Testis (tissue), 2 donors: ENCODE data around the gene PYGB.

Experiments used
- POLR2A ChIP-seq: fragments of 450-650 bp; IDR thresholded peaks from one replicate; pipeline ENCODE4 v1.6.1; 2017; ENCODE audit warnings: antibody characterized with exemption, mild to moderate bottlenecking, moderate library complexity
- TF ChIP-seq, protein P1 (sequence below), 3 experiments: fragments of 450-650 bp in 2 of 3; fragments of 200-600 bp in 1 of 3; sonication (generic) in 1 of 3; IDR thresholded peaks; one replicate each; pipeline ENCODE4 v1.5.1; 2016 to 2019; ENCODE audit warnings: antibody characterized with exemption in 3 of 3, mild to moderate bottlenecking in 2 of 3, moderate library complexity in 1 of 3

GRCh38 chr20:25273541-25274358 lies 25.9 kb downstream of the PYGB start:
- TF ChIP-seq POLR2A = no peak
- TF ChIP-seq, protein P1, sequence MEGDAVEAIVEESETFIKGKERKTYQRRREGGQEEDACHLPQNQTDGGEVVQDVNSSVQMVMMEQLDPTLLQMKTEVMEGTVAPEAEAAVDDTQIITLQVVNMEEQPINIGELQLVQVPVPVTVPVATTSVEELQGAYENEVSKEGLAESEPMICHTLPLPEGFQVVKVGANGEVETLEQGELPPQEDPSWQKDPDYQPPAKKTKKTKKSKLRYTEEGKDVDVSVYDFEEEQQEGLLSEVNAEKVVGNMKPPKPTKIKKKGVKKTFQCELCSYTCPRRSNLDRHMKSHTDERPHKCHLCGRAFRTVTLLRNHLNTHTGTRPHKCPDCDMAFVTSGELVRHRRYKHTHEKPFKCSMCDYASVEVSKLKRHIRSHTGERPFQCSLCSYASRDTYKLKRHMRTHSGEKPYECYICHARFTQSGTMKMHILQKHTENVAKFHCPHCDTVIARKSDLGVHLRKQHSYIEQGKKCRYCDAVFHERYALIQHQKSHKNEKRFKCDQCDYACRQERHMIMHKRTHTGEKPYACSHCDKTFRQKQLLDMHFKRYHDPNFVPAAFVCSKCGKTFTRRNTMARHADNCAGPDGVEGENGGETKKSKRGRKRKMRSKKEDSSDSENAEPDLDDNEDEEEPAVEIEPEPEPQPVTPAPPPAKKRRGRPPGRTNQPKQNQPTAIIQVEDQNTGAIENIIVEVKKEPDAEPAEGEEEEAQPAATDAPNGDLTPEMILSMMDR (IDR thresholded peaks at IDR 0.05) = no peak
